ENCODE data around the gene NXPH2. TPM values are rescaled to one million over a fixed set of nuclear protein-coding genes. Genes with fewer than 3 reads are reported as not detected.

NXPH2 gene
- total and polyA plus RNA-seq, 2 experiments from 2014 or later: 5.4 to 8.4 TPM

DNA sequence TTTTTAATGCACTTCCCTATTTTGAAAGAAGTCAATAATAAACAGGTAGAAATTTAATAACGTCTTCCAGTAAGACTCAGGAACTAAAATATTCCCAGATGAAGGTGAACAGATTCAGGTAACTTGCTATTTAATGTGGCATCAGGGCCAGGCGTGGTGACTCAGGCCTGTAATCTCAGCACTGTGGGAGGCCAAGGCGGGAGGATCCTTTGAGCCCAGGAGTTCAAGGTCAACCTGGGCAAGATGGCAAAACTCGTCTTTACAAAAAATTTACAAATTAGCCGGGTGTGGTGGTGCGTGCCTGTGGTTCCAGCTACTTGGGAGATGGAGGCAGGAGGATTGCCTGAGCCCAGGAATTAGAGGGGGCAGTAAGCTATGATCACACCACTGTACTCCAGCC is 81.8 kb downstream of the NXPH2 start:
- Histone ChIP-seq H3K4me1 (ENCODE audit: low read depth) (no peaks in the 10 kb centered on the region), H3K36me3 (no peaks in the 10 kb centered on the region), H3K9me3 (ENCODE audit: low read depth) (no peaks in the 10 kb centered on the region), H3K27ac (no peak overlapping the region), H3K4me3 (no peak overlapping the region), H3K27me3 (no peaks in the 10 kb centered on the region)
- TF ChIP-seq, protein P1, sequence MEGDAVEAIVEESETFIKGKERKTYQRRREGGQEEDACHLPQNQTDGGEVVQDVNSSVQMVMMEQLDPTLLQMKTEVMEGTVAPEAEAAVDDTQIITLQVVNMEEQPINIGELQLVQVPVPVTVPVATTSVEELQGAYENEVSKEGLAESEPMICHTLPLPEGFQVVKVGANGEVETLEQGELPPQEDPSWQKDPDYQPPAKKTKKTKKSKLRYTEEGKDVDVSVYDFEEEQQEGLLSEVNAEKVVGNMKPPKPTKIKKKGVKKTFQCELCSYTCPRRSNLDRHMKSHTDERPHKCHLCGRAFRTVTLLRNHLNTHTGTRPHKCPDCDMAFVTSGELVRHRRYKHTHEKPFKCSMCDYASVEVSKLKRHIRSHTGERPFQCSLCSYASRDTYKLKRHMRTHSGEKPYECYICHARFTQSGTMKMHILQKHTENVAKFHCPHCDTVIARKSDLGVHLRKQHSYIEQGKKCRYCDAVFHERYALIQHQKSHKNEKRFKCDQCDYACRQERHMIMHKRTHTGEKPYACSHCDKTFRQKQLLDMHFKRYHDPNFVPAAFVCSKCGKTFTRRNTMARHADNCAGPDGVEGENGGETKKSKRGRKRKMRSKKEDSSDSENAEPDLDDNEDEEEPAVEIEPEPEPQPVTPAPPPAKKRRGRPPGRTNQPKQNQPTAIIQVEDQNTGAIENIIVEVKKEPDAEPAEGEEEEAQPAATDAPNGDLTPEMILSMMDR (IDR thresholded peaks at IDR 0.05; ENCODE audit: low read depth, low read length): no peak
- DNase-seq (ENCODE audit: low read depth in 1 of 2, low spot score in 1 of 2): no peak

DNA sequence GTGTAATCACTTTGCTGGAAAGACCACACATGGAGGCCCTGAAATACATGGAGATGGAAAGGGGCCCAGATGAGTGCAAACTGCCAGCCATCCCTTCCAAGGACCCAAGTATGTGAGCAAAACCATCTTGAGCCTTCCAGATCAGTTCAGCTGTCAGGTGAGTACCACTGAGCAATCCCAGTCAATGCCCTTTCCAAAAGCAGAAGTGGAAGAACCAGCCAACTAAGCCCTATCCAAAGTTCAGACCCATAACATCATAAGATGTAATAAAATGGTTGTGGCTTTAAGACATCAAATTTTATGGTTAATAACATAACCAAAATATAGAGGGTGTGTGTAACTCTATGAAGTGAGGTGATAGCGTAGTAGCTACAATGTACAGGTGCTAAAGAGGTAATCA is 88.5 kb downstream of the NXPH2 start:
- Histone ChIP-seq H3K4me1 (ENCODE audit: low read depth) (no peaks in the 10 kb centered on the region), H3K9me3 (ENCODE audit: low read depth) (no peaks in the 10 kb centered on the region), H3K4me3 (no peak overlapping the region), H3K36me3 (no peaks in the 10 kb centered on the region), H3K27ac (no peak overlapping the region), H3K27me3 (no peaks in the 10 kb centered on the region)
- DNase-seq (ENCODE audit: low read depth in 1 of 2, low spot score in 1 of 2): no peak
- TF ChIP-seq, protein P1 (IDR thresholded peaks at IDR 0.05; ENCODE audit: low read depth, low read length): no peak

DNA sequence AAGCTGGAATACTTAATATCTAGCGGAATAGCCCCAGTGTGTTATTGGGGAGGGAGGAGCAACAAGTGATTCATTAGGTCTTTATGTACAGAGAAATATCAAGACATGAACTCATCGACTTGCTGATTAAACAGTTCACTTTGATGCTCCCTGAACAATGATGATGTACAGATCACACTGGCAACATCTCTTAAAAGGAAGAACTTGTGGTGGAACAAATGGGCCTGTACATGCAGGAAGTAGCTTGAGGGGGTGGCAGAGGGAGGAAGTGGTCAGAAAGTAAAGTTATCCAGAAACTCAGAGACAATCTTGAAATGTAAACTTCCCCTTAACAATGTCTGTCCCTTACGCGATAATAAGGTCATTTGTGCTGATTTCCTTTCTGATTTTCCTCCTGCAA is 90.5 kb downstream of the NXPH2 start:
- H3K4me3 ChIP-seq: no peak overlapping the region
- no peak for DNase-seq (ENCODE audit: low read depth in 1 of 2, low spot score in 1 of 2)
- H3K27ac ChIP-seq: no peak overlapping the region
- H3K4me1 ChIP-seq (ENCODE audit: low read depth): no peaks in the 10 kb centered on the region
- TF ChIP-seq, protein P1 (IDR thresholded peaks at IDR 0.05; ENCODE audit: low read depth, low read length): no peak
- H3K9me3 ChIP-seq (ENCODE audit: low read depth): no peaks in the 10 kb centered on the region
- H3K27me3 ChIP-seq: no peaks in the 10 kb centered on the region
- H3K36me3 ChIP-seq: no peaks in the 10 kb centered on the region

DNA sequence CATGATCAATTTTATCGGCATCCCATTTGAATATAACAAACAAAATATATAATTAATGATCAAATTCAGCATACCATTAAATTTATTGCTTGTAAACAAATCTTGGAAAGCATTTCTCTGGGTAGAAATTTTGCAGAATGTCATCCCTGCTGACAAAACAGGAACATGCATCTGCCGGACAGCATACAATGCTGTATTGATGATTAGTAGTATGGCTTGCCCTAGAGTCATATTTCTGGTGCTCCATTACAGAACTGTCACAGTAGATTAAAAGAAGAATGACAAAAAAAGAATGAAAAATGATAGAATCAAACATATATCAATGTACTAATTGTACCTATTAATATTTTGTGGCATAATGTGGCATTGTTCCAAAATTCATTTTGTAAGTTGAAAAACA is 98.0 kb downstream of the NXPH2 start:
- H3K9me3 ChIP-seq (ENCODE audit: low read depth): peaks cover 4% of the 10 kb centered on the region
- no peak for DNase-seq (ENCODE audit: low read depth in 1 of 2, low spot score in 1 of 2)
- TF ChIP-seq, protein P1 (IDR thresholded peaks at IDR 0.05; ENCODE audit: low read depth, low read length): no peak
- no peaks in the 10 kb centered on the region for H3K4me1 ChIP-seq (ENCODE audit: low read depth)
- H3K4me3 ChIP-seq: no peak overlapping the region
- no peaks in the 10 kb centered on the region for H3K27me3 ChIP-seq
- H3K27ac ChIP-seq: no peak overlapping the region
- no peaks in the 10 kb centered on the region for H3K36me3 ChIP-seq

DNA sequence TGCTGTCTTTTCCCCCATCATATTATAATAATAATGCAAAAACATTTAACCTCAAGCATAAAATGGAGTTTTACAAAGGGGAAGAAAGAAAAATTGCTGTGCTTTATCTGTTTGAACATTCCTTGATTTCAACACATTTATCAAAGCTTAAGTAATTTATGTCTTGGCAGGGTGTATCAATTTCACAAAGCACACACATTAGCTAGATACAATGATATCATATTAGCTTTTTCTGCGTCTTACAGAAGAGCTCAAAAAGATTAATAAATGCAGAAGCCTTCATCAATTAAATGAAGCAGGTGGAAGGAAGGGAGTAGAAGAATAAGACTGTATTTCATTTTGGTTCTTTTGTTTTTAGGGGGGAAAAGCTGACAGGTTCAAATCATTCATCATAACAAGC is 103.0 kb downstream of the NXPH2 start:
- Histone ChIP-seq H3K27ac (no peak overlapping the region), H3K27me3 (no peaks in the 10 kb centered on the region), H3K9me3 (ENCODE audit: low read depth) (peaks cover 2% of the 10 kb centered on the region), H3K36me3 (no peaks in the 10 kb centered on the region), H3K4me1 (ENCODE audit: low read depth) (no peaks in the 10 kb centered on the region), H3K4me3 (no peak overlapping the region)
- TF ChIP-seq, protein P1 (IDR thresholded peaks at IDR 0.05; ENCODE audit: low read depth, low read length): no peak
- peak in 1 of 2 donors; percentile 7 for DNase-seq (ENCODE audit: low read depth in 1 of 2, low spot score in 1 of 2)

DNA sequence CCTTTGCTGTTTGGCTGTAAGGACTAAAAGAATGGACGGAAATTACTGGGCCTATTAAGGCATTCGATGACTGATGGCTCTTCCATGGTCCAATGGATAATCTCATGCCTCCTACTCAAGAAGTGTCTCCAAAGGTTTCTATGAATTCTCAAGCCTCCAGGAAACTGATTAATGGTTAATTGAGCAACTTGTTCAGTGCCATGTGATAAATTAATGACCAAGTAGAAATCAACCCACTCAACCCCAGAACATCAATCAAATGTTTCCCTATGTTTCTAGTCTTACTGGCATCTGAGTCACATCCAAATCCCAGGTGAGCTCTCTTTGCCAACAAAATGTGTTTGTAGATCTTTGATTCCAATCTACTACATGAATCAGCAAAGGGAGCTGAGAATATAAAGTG is 103.6 kb downstream of the NXPH2 start:
- Histone ChIP-seq H3K9me3 (ENCODE audit: low read depth) (no peaks in the 10 kb centered on the region), H3K4me3 (no peak overlapping the region), H3K4me1 (ENCODE audit: low read depth) (no peaks in the 10 kb centered on the region), H3K36me3 (no peaks in the 10 kb centered on the region), H3K27ac (no peak overlapping the region), H3K27me3 (no peaks in the 10 kb centered on the region)
- DNase-seq (ENCODE audit: low read depth in 1 of 2, low spot score in 1 of 2): no peak
- TF ChIP-seq, protein P1 (IDR thresholded peaks at IDR 0.05; ENCODE audit: low read depth, low read length): no peak
